Heart left ventricle (tissue), 13 donors: ENCODE data around the gene RPL13.

Source experiments
- CTCF ChIP-seq, 12 donors: fragments of 200-600 bp; sonication (generic) in 4 of 12; IDR thresholded peaks; one replicate each; pipeline versions ENCODE4 v1.5.0 to v1.8.0; 2018 to 2022; ENCODE audit warnings: antibody characterized with exemption in 12 of 12, mild to moderate bottlenecking in 5 of 12
- POLR2A ChIP-seq, 2 donors: fragments of 450-650 bp; IDR thresholded peaks; one replicate each; pipeline ENCODE4 v1.6.1; 2017; ENCODE audit warnings: antibody characterized with exemption in 2 of 2, mild to moderate bottlenecking in 2 of 2, moderate library complexity in 2 of 2
- donor health status: ischemic (EF 13 %, LVEDD 7.1; RV severe dilation, severe dysfunction).
- donor health status: DM: no; HTN: yes; CAD: no.
- donor health status: DM: no; HTN: no; CAD: no.
- donor health status: ischemic (EF 25% LVEDD 6.9; RV normal size, moderate dysfunction).
- donor health status: ischemic (EF 25% LVEDD 5.7; RV mildly dilated, moderate dysfunction).
- donor health status: ischemic (EF 35%, LVEDD 5.7; RV mildly dilated, moderate dysfunction).
- donor health status: nonischemic (EF 11% LVEDD 7.7; RV severe dilation, severe dysfunction).
- donor health status: DM: yes; HTN: yes; CAD: no.
- donor health status: PGD.
- donor health status: ischemic (EF 29% LVEDD 5.4; RV normal size, mild dysfunction).
- donor health status: nonischemic (EF 23%, LVEDD 6.1; RV moderate dilation, normal function).

GRCh38 chr16:89567656-89568594 is 7.4 kb downstream of the RPL13 start:
- TF ChIP-seq CTCF (IDR thresholded peaks at IDR 0.05) (no peak), POLR2A (IDR thresholded peaks at IDR 0.05) (no peak)
